Activated CD8-positive, alpha-beta memory T cell treated with anti-CD3 and anti-CD28 coated beads, Interleukin-2, amount 10 ng/mL, durations not matched to agents 7 days and 5 days (primary cell): ENCODE results near the gene ACACA. TPM values are rescaled to one million over a fixed set of nuclear protein-coding genes. Genes with fewer than 3 reads are reported as not detected.

Source experiments
- ATAC-seq: fragments of 150-1000 bp; cut with Tn5 transposase; one replicate; pipeline ENCODE4 v1.10.0; 2021; ENCODE audit warnings: moderate library complexity
- CTCF ChIA-PET: fragments of 350-600 bp; sonication (Branson Sonifier 250); formaldehyde crosslinking; loops from one replicate; lab custom pipeline; 2021; ENCODE audit warnings: antibody characterized with exemption; lab: Charles Lee
- DNase-seq: peaks from one replicate; pipeline ENCODE4 v3.0.0-alpha.2; 2020
- H3K27ac Mint-ChIP-seq: one replicate; pipeline ENCODE4 v1.8.0; 2021; ENCODE audit warnings: mild to moderate bottlenecking, mixed read lengths
- H3K27me3 Mint-ChIP-seq: one replicate; pipeline ENCODE4 v1.8.0; 2021; ENCODE audit warnings: mixed read lengths
- H3K36me3 Mint-ChIP-seq: one replicate; pipeline ENCODE4 v1.8.0; 2021; ENCODE audit warnings: mild to moderate bottlenecking, mixed read lengths
- H3K4me1 Mint-ChIP-seq: one replicate; pipeline ENCODE4 v1.8.0; 2021; ENCODE audit warnings: mixed read lengths
- H3K4me3 Mint-ChIP-seq: one replicate; pipeline ENCODE4 v1.8.0; 2021; ENCODE audit warnings: mild to moderate bottlenecking, moderate library complexity, mixed read lengths
- H3K9me3 Mint-ChIP-seq: one replicate; pipeline ENCODE4 v1.8.0; 2022; ENCODE audit warnings: low read depth, mixed read lengths
- total RNA-seq, 2 experiments: library from RNA; stranded (reverse); gene quantifications; one replicate each; pipeline ENCODE4 v1.2.3, GENCODE V29; 2021

Gene ACACA
- total RNA-seq, 2 experiments from 2014 or later: 55.4 to 69.7 TPM

DNA sequence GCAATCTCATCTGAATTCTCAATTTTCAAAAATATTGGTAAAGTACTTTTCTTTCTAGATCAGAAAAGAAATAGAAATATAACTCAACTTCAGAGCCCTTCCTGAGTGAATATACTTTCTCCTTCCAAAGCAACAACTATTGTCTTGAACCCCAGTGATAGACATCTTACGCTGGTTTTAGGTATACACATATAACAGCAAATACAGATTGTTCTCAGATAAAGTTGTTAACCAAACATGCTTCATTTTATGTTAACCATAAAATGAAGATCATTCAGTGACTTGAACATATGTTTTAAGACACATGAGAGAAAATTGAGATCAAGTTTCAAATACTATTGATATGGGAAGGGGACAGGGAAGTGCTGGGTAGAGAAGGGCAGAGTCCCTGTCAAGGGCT is 84.5 kb downstream of the ACACA start:
- ATAC-seq: no peak
- peaks cover 11% of the 10 kb centered on the region for H3K36me3 Mint-ChIP-seq
- CTCF ChIA-PET: no interaction called here
- DNase-seq: no peak
- no peak overlapping the region for H3K4me3 Mint-ChIP-seq
- no peak overlapping the region for H3K27ac Mint-ChIP-seq
- H3K27me3 Mint-ChIP-seq: no peaks in the 10 kb centered on the region
- peaks cover 1% of the 10 kb centered on the region for H3K4me1 Mint-ChIP-seq
- no peaks in the 10 kb centered on the region for H3K9me3 Mint-ChIP-seq

DNA sequence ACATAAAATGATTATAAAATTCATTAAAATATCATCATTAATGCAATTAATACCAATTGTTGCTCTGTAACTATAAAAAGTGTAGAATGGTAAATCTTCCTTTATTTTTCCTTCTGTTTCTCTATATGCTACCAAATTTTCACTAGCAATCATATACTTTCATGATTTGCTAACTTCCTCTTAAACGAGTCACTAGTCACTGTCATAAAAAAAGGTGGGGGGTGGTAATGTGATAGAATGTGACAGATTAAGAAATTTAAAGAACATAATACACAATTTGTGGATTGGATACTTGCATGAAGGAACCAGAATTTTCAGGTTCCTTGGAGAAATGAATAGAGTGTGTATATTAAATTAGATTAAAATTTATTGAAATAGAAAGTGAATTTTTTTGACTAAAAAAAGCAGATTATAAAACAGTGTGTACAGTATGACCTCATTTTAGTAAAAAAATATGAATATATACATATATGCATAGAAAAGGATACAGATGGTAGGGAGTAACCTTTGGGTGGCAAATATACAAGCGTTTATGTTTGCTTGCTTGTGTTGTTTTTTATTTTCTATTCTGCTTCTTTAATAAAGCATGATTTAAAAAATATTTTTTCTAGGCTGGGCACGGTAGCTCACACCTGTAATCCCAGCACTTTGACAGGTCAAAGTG is 87.6 kb downstream of the ACACA start:
- H3K4me1 Mint-ChIP-seq: peaks cover 1% of the 10 kb centered on the region
- H3K27ac Mint-ChIP-seq: no peak overlapping the region
- H3K36me3 Mint-ChIP-seq: peaks cover 22% of the 10 kb centered on the region
- no peak for ATAC-seq
- H3K27me3 Mint-ChIP-seq: no peaks in the 10 kb centered on the region
- CTCF ChIA-PET: interaction anchor here (0.8 to 1.3 kb wide), 3 partner anchors 11 to 54 kb away, joined by 3 to 5 read pairs (median 4); no protein-coding TSS in a partner anchor
- no peaks in the 10 kb centered on the region for H3K9me3 Mint-ChIP-seq
- no peak for DNase-seq
- H3K4me3 Mint-ChIP-seq: no peak overlapping the region

DNA sequence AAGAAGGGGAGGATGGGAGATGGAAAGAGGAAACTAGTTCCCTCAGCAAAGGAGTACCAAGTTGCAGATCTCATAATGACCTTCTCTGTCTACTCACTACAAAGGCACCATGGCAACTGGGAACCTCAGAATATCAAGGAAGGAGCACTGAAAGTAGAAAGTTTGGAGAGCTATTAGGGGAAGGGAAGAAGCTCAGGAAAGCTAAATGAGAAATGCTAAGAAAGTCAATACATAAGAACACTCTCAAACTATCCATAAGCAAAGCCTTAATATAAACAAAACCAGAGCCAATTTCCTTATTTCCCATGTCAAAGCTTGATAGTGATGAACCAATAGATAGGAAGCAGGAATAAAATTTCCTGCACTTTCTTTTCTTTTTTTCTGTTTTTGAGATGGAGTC is 88.8 kb downstream of the ACACA start:
- peaks cover 18% of the 10 kb centered on the region for H3K36me3 Mint-ChIP-seq
- H3K4me1 Mint-ChIP-seq: peaks cover 1% of the 10 kb centered on the region
- CTCF ChIA-PET: interaction anchor here (1.2 to 1.3 kb wide), 2 partner anchors 13 to 56 kb away, joined by 4 to 5 read pairs; no protein-coding TSS in a partner anchor

DNA sequence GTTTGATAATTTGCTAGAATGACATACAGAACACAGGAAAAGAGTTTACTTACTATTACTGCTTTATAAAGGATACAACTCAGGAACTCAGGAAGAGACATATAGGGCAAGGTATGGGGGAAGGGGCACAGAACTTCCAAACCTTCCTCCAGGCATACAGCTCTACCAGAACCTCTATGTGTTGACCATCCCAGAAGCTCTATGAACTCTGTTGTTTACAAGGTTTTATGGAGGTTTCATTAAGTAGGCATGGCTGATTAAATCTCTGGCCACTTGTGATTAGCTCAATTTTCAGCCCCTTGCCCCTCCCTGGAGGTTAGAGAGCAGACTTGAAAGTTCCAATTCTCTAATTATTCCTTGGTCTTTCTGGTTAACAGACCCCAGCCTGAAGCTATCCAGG is 91.0 kb downstream of the ACACA start:
- Mint-ChIP-seq H3K9me3 (no peaks in the 10 kb centered on the region), H3K27me3 (no peaks in the 10 kb centered on the region), H3K4me1 (peaks cover 1% of the 10 kb centered on the region), H3K36me3 (peaks cover 22% of the 10 kb centered on the region), H3K4me3 (no peak overlapping the region), H3K27ac (no peak overlapping the region)
- CTCF ChIA-PET: no interaction called here
- ATAC-seq (no peak), DNase-seq (no peak)

More for the DNA sequence above, 88.8 kb downstream of the ACACA start:
- no peak for ATAC-seq
- DNase-seq: no peak
- H3K27me3 Mint-ChIP-seq: no peaks in the 10 kb centered on the region
- H3K4me3 Mint-ChIP-seq: no peak overlapping the region
- H3K27ac Mint-ChIP-seq: no peak overlapping the region
- H3K9me3 Mint-ChIP-seq: no peaks in the 10 kb centered on the region

DNA sequence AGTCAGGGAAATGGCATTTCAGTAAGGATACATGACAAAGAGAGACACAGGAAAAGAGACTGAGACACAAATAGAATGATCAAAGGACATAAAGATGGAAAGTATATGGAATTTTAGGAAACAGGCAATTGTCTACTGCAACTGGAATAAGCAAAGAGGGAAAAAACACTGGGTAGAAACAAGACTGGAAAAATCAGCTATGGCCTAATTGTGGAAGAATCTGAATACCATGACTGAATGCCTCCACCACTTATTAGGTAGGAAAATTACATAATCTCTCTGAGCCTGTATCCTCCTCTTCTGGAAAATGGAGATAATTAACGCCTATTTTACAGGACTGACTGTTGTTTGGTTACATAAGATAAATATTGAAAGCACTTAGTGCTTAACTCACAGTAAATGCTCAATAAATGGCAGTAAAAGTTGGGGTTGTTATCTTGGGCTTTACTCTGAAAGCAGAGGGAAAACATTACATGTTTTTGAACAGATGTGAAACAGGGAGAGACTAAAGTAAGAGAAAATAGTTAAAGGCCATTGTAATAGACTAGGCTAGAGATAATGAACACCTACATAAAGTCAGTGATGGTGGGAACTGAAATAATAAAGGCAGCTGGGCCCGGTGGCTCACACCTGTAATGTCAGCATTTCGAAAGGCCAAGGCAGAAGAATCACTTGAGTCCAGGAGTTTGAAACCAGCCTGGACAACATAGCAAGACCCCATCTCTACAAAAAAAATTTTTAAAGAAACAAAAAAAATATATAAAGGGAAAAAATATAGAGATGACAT is 94.3 kb downstream of the ACACA start:
- no peak for DNase-seq
- H3K36me3 Mint-ChIP-seq: peaks cover 21% of the 10 kb centered on the region
- CTCF ChIA-PET: no interaction called here

DNA sequence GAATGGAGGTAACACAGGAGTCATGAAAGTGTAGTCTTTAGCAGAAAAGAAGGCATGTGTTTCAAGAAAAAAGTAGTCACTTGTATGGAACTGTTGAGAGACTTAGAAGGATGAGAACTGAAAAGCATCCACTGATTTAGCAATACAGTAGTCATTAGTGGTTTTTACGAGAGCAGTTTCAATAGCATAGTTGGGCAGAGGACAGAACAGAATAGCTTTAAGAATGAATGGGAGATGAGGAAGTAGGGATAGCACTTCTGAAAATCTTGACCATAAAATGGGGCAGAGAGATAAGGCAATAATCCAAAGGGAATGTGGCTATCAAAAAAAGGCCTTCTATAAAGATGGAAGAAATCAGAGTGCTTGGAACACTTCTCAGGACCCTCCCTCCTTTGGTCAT is 95.7 kb downstream of the ACACA start:
- H3K4me3 Mint-ChIP-seq: no peak overlapping the region
- no peak for ATAC-seq
- peaks cover 14% of the 10 kb centered on the region for H3K36me3 Mint-ChIP-seq
- no peaks in the 10 kb centered on the region for H3K9me3 Mint-ChIP-seq
- DNase-seq: no peak
- H3K4me1 Mint-ChIP-seq: no peaks in the 10 kb centered on the region
- H3K27me3 Mint-ChIP-seq: no peaks in the 10 kb centered on the region
- CTCF ChIA-PET: no interaction called here
- no peak overlapping the region for H3K27ac Mint-ChIP-seq

More for the DNA sequence above, 94.3 kb downstream of the ACACA start:
- Mint-ChIP-seq H3K9me3 (no peaks in the 10 kb centered on the region), H3K27ac (no peak overlapping the region), H3K4me1 (no peaks in the 10 kb centered on the region), H3K4me3 (no peak overlapping the region), H3K27me3 (no peaks in the 10 kb centered on the region)
- ATAC-seq: no peak

DNA sequence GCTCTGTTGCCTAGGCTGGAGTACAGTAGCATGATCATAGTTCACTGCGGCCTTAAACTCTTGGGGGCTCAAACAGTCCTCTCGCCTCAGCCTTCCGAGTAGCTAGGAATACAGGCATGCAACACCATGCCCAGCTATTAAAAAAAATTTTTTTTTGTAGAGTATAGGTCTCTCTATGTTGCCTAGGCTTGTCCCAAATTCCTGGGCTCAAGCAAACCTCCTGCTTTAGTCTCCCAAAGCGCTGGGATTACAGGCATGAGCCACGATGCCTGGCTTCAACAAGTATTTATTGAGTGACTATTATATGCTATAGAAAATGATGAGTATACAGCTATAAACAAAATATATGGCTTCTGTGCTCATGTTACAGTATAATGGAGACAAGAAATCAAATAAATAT is 97.6 kb downstream of the ACACA start:
- Mint-ChIP-seq H3K9me3 (no peaks in the 10 kb centered on the region), H3K27ac (no peak overlapping the region), H3K36me3 (peaks cover 6% of the 10 kb centered on the region), H3K27me3 (no peaks in the 10 kb centered on the region), H3K4me1 (no peaks in the 10 kb centered on the region), H3K4me3 (no peak overlapping the region)
- CTCF ChIA-PET: interaction anchor here (0.6 kb wide), 1 partner anchor 261 kb away, joined by 3 read pairs; no protein-coding TSS in a partner anchor
- DNase-seq (no peak), ATAC-seq (no peak)

DNA sequence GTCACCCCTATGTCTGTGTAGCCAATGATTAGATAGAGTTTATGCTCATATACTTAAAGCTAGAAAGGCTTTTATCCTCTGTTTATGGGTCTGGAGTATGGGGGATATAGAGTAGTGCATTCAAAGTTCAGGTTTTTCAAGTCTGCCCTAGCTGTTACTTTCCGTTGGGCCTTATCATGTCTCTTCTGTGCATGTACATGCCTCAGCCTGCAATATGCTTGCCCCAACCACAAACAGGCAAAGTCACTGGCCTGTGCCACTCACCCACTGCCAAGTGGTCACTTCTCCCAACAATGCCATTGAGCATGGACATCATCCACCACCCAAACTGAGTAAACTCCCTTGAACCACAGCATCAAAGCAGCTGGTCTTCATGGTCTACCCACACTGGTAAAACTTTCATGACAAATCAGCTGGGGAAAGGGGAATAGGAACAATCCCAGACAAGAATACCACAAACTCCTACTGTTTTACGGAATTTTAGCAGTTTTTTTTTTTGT is 101.2 kb downstream of the ACACA start:
- CTCF ChIA-PET: no interaction called here
- no peaks in the 10 kb centered on the region for H3K4me1 Mint-ChIP-seq
- no peak for ATAC-seq
- H3K27ac Mint-ChIP-seq: no peak overlapping the region
- peaks cover 4% of the 10 kb centered on the region for H3K36me3 Mint-ChIP-seq
- DNase-seq: no peak
- H3K4me3 Mint-ChIP-seq: no peak overlapping the region
- no peaks in the 10 kb centered on the region for H3K27me3 Mint-ChIP-seq
- H3K9me3 Mint-ChIP-seq: no peaks in the 10 kb centered on the region

DNA sequence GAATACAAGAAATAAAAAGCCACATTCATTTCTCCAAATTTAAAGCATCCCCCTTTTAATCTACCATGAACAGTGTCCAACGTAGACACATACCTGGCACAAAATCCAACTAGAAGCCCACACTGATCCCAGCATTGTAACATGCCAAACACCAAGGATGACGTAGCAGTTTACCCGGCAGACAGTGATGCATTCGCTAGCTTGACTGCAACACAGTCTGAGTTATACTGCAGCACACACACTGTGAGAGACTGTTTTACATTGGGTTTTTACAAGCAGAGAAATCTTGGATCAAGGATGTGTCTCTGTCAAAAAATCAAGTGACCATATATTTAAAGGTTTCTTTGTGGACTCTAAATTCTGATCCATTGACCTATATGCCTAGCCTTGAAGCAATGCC is 105.3 kb downstream of the ACACA start:
- Mint-ChIP-seq H3K36me3 (peaks cover 2% of the 10 kb centered on the region), H3K4me3 (no peak overlapping the region), H3K27ac (no peak overlapping the region), H3K9me3 (no peaks in the 10 kb centered on the region), H3K27me3 (no peaks in the 10 kb centered on the region), H3K4me1 (peaks cover 9% of the 10 kb centered on the region)
- ATAC-seq: no peak
- no peak for DNase-seq
- CTCF ChIA-PET: interaction anchor here (1.3 kb wide), 1 partner anchor 43 kb away, joined by 3 read pairs; no protein-coding TSS in a partner anchor

DNA sequence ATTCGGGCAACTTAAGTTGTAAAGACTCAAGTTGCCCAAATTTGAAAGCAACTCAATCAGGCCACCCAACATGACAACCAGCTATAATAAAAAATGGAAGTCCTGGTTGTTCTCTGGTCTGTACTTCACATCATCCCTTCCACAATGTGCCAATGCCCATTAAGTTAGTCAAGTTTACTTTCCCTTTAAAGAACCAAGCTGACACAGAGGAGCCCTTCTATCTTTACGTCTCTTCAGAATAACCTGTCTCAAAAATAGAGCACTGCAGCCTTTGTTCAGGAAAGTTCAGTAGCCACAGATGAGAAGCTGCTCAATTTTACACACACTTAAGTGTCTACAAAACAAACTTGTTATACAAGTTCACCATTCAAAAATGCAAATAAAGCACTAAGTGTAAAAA is 106.0 kb downstream of the ACACA start:
- CTCF ChIA-PET: interaction anchor here (1.3 kb wide), 1 partner anchor 44 kb away, joined by 3 read pairs; no protein-coding TSS in a partner anchor

DNA sequence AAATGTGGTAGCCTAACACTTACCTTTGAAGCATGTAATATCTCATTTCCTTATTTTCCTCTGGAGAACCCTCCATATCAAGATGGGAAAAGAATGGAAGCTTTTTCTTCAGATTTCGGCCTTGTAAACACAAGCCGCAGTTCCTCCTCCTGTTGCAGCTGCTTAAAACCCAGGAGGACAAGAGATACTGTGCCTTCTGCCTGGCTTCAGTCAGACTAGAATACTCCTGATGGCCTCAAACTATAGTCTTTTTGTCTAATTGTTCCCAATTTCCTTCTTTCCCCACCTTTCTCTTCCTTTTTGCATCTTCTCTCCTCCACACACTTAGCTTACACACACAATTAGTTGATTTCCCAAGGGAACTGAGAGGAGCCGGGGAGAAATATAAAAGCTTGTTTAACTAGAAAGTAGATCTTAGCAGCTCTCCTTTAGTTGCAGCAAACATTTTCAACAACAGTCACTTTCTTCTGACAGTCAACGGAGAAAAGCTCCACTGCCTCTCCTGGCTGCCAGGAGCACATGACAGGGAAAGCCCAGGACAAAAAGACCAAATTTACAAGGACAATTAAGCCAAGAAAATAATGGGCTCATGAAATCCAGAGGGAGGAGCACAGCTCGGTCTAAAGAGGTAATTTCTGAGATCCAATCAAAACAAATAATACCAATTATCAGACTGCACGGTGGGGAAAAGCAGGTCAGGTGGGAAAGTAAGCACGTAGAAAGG is 107.2 kb downstream of the ACACA start:
- H3K9me3 Mint-ChIP-seq: no peaks in the 10 kb centered on the region
- H3K27me3 Mint-ChIP-seq: no peaks in the 10 kb centered on the region
- H3K36me3 Mint-ChIP-seq: peaks cover 2% of the 10 kb centered on the region
- no peak overlapping the region for H3K27ac Mint-ChIP-seq
- CTCF ChIA-PET: no interaction called here
- ATAC-seq (no peak), DNase-seq (no peak)
- H3K4me1 Mint-ChIP-seq: peaks cover 14% of the 10 kb centered on the region
- no peak overlapping the region for H3K4me3 Mint-ChIP-seq

More for the DNA sequence above, 106.0 kb downstream of the ACACA start:
- H3K27me3 Mint-ChIP-seq: no peaks in the 10 kb centered on the region
- no peak overlapping the region for H3K27ac Mint-ChIP-seq
- ATAC-seq (no peak), DNase-seq (no peak)
- H3K36me3 Mint-ChIP-seq: peaks cover 2% of the 10 kb centered on the region
- H3K9me3 Mint-ChIP-seq: no peaks in the 10 kb centered on the region
- no peak overlapping the region for H3K4me3 Mint-ChIP-seq
- H3K4me1 Mint-ChIP-seq: peaks cover 9% of the 10 kb centered on the region

DNA sequence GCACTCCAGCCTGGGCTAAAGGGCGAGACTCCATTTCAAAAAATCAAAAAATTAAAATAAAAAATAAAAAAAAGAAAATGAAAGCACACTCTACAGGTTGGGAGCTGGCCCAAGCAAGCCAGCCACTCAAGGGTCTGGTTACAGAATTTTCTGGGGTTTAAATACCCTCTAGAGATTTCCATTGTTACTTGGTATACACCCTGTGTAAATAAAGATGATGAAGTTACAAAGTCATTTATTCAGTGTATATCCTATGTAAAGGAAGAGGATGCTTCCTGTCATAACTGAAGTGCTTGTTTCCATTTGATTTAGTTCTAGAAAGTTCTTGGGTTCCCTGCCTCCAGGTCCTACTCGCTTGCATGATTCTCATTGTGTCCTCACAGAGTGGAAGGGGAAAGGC is 110.7 kb downstream of the ACACA start:
- no peak overlapping the region for H3K4me3 Mint-ChIP-seq
- no peaks in the 10 kb centered on the region for H3K36me3 Mint-ChIP-seq
- no peak for ATAC-seq
- H3K27me3 Mint-ChIP-seq: no peaks in the 10 kb centered on the region
- DNase-seq: no peak
- no peak overlapping the region for H3K27ac Mint-ChIP-seq
- no peaks in the 10 kb centered on the region for H3K9me3 Mint-ChIP-seq
- CTCF ChIA-PET: no interaction called here
- H3K4me1 Mint-ChIP-seq: peaks cover 14% of the 10 kb centered on the region

DNA sequence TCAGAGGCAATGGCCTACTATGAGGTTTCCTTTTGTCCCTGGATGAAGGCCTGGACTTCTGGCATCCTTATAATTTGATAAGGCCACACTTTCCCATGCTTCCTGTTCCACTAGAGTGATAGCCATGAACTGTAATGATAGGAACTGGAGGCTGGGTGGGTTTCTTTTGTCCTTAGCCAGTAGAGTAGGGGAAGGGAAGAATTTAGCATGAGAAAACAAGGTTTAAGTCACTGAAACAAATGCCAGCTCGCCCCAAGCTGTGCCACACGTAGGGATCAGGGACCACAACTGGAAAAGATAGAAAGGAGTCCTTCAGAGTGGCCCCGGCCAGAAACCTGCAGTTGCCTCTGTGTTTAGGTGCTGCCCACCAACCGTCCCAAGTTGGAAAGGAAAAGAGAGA is 111.7 kb downstream of the ACACA start:
- no peaks in the 10 kb centered on the region for H3K9me3 Mint-ChIP-seq
- H3K4me1 Mint-ChIP-seq: peaks cover 14% of the 10 kb centered on the region
- DNase-seq: no peak
- ATAC-seq: no peak
- H3K4me3 Mint-ChIP-seq: no peak overlapping the region
- H3K27me3 Mint-ChIP-seq: no peaks in the 10 kb centered on the region
- H3K36me3 Mint-ChIP-seq: no peaks in the 10 kb centered on the region
- CTCF ChIA-PET: no interaction called here
- H3K27ac Mint-ChIP-seq: no peak overlapping the region
